GM12891 (cell line): ENCODE results near the gene RPL31.

ENCODE experiments used
- PAX5 ChIP-seq: IDR thresholded peaks from 2 replicates; pipeline ENCODE4 v1.6.1; 2011; ENCODE audit warnings: low read length, moderate library complexity, mild to moderate bottlenecking; ENCODE audit not compliant: insufficient read depth, severe bottlenecking
- POLR2A ChIP-seq: IDR thresholded peaks from 2 replicates; pipeline ENCODE4 v1.6.1; 2011; ENCODE audit warnings: low read depth, low read length, control low read depth
- POLR2AphosphoS5 ChIP-seq: IDR thresholded peaks from 2 replicates; pipeline ENCODE4 v1.6.1; 2011; ENCODE audit warnings: low read depth, low read length, control low read depth
- POU2F2 ChIP-seq: IDR thresholded peaks from 2 replicates; pipeline ENCODE4 v1.6.1; 2011; ENCODE audit warnings: low read depth, mild to moderate bottlenecking, control low read depth, low read length, moderate library complexity
- SPI1 ChIP-seq: IDR thresholded peaks from 2 replicates; pipeline ENCODE4 v1.6.1; 2011; ENCODE audit warnings: low read depth, low read length, control low read depth
- TAF1 ChIP-seq: IDR thresholded peaks from 2 replicates; pipeline ENCODE4 v1.6.1; 2011; ENCODE audit warnings: low read depth, low read length, control low read depth

DNA sequence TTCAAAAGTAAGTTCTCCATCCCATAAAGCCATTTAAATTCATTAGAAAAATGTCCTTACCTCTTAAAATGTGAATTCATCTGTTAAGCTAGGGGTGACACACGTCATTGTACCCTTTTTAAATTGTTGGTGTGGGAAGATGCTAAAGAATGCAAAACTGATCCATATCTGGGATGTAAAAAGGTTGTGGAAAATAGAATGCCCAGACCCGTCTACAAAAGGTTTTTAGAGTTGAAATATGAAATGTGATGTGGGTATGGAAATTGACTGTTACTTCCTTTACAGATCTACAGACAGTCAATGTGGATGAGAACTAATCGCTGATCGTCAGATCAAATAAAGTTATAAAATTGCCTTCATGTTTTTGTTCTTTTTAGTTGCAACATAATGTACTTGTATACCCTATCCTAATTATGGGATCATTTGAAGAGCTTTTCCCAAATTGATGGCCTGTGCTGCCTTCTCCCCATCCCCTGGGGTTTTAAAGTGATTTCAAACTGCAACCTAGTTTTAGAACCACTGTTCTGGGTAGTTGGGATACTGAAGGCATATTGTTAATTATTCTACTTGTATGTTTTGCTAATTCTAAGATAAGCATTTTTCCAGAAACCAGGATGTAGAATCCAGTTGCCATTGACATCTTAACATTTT, 4.1 kb downstream of the RPL31 start:
- TF ChIP-seq POLR2A (no peak; the same call in 1 of the 2 replicates), POLR2AphosphoS5 (no peak), TAF1 (no peak), POU2F2 (no peak), SPI1 (no peak), PAX5 (no peak)
